Right atrium auricular region (tissue), 2 donors: ENCODE data around the gene RNF213. TPM values are rescaled to one million over a fixed set of nuclear protein-coding genes. Genes with fewer than 3 reads are reported as not detected.
A peak's percentile ranks its signal among the peaks of the same experiment; 100 is the strongest.

Experiments
- DNase-seq: peaks from one replicate; pipeline ENCODE4 v3.0.0-alpha.2; 2019; ENCODE audit warnings: low spot score
- H3K27ac ChIP-seq, 2 donors: fragments of 200-600 bp; sonication (generic); 1 replicate in 1 of 2; 2 replicates in 1 of 2; pipeline ENCODE4 v1.5.1; 2016 to 2019
- H3K27me3 ChIP-seq, 2 donors: fragments of 200-600 bp; sonication (generic); one replicate each; pipeline versions ENCODE4 v1.5.1 to v1.6.0; 2017 to 2019
- H3K36me3 ChIP-seq: fragments of 200-600 bp; sonication (generic); one replicate; pipeline ENCODE4 v1.5.1; 2016
- H3K4me1 ChIP-seq, 2 donors: fragments of 200-600 bp; sonication (generic); one replicate each; pipeline versions ENCODE4 v1.5.1 to v1.6.0; 2017 to 2019
- H3K4me3 ChIP-seq, 2 donors: fragments of 200-600 bp; sonication (generic); 1 replicate in 1 of 2; 2 replicates in 1 of 2; pipeline ENCODE4 v1.5.1; 2017 to 2019; ENCODE audit warnings: mild to moderate bottlenecking in 1 of 2, moderate library complexity in 1 of 2
- H3K9me3 ChIP-seq, 2 donors: fragments of 200-600 bp; sonication (generic); one replicate each; pipeline ENCODE4 v1.5.1; 2019
- total RNA-seq, 2 donors: library from RNA; depleted of rRNA; stranded (reverse); fragments of >200 nt; gene quantifications; one replicate each; pipeline ENCODE4 v1.1.0, GENCODE V29; 2016
- TF ChIP-seq, protein P1 (sequence below), 2 donors: fragments of 200-600 bp; sonication (generic); IDR thresholded peaks; one replicate each; pipeline ENCODE4 v1.5.1; 2019; ENCODE audit warnings: antibody characterized with exemption in 2 of 2

The RNF213 gene
- total RNA-seq, 2 donors from 2014 or later, result 27.3 to 36.8 TPM

- no peak for DNase-seq
- Histone ChIP-seq H3K27ac (no peak overlapping the region), H3K4me3 (no peak overlapping the region), H3K27me3 (no peaks in the 10 kb centered on the region), H3K9me3 (no peaks in the 10 kb centered on the region), H3K36me3 (peaks cover 69% of the 10 kb centered on the region), H3K4me1 (peaks cover 0 to 8% of the 10 kb centered on the region in 2 donors)
- TF ChIP-seq, protein P1, sequence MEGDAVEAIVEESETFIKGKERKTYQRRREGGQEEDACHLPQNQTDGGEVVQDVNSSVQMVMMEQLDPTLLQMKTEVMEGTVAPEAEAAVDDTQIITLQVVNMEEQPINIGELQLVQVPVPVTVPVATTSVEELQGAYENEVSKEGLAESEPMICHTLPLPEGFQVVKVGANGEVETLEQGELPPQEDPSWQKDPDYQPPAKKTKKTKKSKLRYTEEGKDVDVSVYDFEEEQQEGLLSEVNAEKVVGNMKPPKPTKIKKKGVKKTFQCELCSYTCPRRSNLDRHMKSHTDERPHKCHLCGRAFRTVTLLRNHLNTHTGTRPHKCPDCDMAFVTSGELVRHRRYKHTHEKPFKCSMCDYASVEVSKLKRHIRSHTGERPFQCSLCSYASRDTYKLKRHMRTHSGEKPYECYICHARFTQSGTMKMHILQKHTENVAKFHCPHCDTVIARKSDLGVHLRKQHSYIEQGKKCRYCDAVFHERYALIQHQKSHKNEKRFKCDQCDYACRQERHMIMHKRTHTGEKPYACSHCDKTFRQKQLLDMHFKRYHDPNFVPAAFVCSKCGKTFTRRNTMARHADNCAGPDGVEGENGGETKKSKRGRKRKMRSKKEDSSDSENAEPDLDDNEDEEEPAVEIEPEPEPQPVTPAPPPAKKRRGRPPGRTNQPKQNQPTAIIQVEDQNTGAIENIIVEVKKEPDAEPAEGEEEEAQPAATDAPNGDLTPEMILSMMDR (IDR thresholded peaks at IDR 0.05), result no peak
Measured at GRCh38 chr17:80358131-80358530, 97.5 kb downstream of the RNF213 start.

DNA sequence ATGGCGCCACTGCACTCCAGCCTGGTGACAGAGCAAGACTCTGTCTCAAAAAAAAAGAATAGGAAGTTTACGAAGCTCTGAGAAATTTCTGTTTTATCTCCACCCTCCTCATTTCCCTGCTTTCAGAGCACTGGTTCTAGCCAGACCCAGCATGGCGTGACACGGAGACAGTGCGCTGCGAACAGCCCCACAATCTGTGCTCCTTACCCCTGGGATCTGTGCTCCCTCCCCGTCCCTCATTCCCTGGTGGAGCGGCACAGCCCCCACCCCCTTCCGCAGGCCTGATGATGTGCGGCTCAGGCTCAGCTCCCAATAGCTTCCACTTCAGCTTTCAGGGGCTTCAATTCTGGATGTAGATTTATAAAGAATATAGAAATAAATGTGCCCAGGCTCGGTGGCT lies 98.2 kb downstream of the RNF213 start:
- no peak overlapping the region for H3K27ac ChIP-seq
- no peaks in the 10 kb centered on the region for H3K9me3 ChIP-seq
- no peak for DNase-seq
- H3K4me3 ChIP-seq, result no peak overlapping the region
- peaks cover 69% of the 10 kb centered on the region for H3K36me3 ChIP-seq
- no peaks in the 10 kb centered on the region for H3K27me3 ChIP-seq
- H3K4me1 ChIP-seq, result peaks cover 0 to 15% of the 10 kb centered on the region in 2 donors
- TF ChIP-seq, protein P1 (IDR thresholded peaks at IDR 0.05), result no peak

- TF ChIP-seq, protein P1 (IDR thresholded peaks at IDR 0.05), result no peak
- H3K4me1 ChIP-seq, result peaks cover 0 to 15% of the 10 kb centered on the region in 2 donors
- no peak overlapping the region for H3K4me3 ChIP-seq
- no peaks in the 10 kb centered on the region for H3K27me3 ChIP-seq
- H3K27ac ChIP-seq, result no peak overlapping the region
- H3K9me3 ChIP-seq, result no peaks in the 10 kb centered on the region
- H3K36me3 ChIP-seq, result peaks cover 69% of the 10 kb centered on the region
- no peak for DNase-seq
Measured at GRCh38 chr17:80359422-80360110, 98.9 kb downstream of the RNF213 start.

DNA sequence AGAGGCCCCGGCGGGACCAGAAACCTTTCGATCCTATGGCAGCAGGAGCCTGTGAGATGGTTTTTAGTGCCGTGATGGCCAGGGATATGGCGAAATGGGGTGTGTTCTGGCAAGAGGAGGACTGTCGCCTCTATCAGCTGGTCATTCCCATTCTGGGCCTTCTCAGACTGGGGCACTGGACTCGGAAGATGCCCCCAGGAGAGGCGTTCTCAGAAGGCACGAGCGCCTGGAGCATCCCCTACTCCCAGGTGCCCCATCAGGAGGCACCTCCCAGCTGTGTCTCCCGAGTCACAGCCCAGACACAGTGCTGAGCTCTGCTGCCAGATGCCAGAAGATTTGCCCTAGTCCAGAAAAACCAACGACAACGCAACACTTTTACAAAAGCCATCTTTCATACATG lies 99.7 kb downstream of the RNF213 start:
- TF ChIP-seq, protein P1 (IDR thresholded peaks at IDR 0.05), result no peak
- DNase-seq, result no peak

GRCh38 chr17:80361495-80362220 lies 101.0 kb downstream of the RNF213 start:
- Histone ChIP-seq H3K4me3 (no peak overlapping the region), H3K36me3 (peaks cover 84% of the 10 kb centered on the region), H3K27me3 (no peaks in the 10 kb centered on the region), H3K9me3 (no peaks in the 10 kb centered on the region), H3K4me1 (peaks cover 0 to 15% of the 10 kb centered on the region in 2 donors), H3K27ac (no peak overlapping the region)
- DNase-seq, result no peak
- TF ChIP-seq, protein P1 (IDR thresholded peaks at IDR 0.05), result peak in 1 of 2 donors; percentile 39

More for the DNA sequence above, 99.7 kb downstream of the RNF213 start:
- Histone ChIP-seq H3K36me3 (peaks cover 72% of the 10 kb centered on the region), H3K27me3 (no peaks in the 10 kb centered on the region), H3K27ac (no peak overlapping the region), H3K4me3 (no peak overlapping the region), H3K9me3 (no peaks in the 10 kb centered on the region), H3K4me1 (peaks cover 0 to 15% of the 10 kb centered on the region in 2 donors)
